Mesothelial cell of epicardium (in vitro differentiated cells): Measurements from ENCODE around the gene DUSP2. TPM values are rescaled to one million over a fixed set of nuclear protein-coding genes. Genes with fewer than 3 reads are reported as not detected.

ENCODE experiments used
- DNase-seq, 2 experiments: peaks; one replicate each; pipeline ENCODE4 v3.0.0; 2021; ENCODE audit warnings: low spot score in 2 of 2; ENCODE audit not compliant: unreplicated experiment in 2 of 2
- H3K27ac Mint-ChIP-seq: 2 replicates; pipeline ENCODE4 v1.8.0; 2021; ENCODE audit warnings: mixed read lengths
- H3K27me3 Mint-ChIP-seq: 2 replicates; pipeline ENCODE4 v1.8.0; 2021; ENCODE audit warnings: low read depth, mixed read lengths
- H3K36me3 Mint-ChIP-seq: 2 replicates; pipeline ENCODE4 v1.8.0; 2021; ENCODE audit warnings: mixed read lengths
- H3K4me1 Mint-ChIP-seq: 2 replicates; pipeline ENCODE4 v1.8.0; 2021; ENCODE audit warnings: mixed read lengths
- H3K4me3 Mint-ChIP-seq: 2 replicates; pipeline ENCODE4 v1.8.0; 2021; ENCODE audit warnings: mild to moderate bottlenecking, moderate library complexity, mixed read lengths
- H3K9me3 Mint-ChIP-seq: 2 replicates; pipeline ENCODE4 v1.8.0; 2021; ENCODE audit warnings: mixed read lengths
- CTCF ChIP-seq: fragments of 200-600 bp; sonication (generic); IDR thresholded peaks from one replicate; pipeline ENCODE4 v1.5.0; 2021; ENCODE audit warnings: antibody characterized with exemption; ENCODE audit not compliant: unreplicated experiment
- total RNA-seq: library from RNA; stranded (reverse); gene quantifications from 3 replicates; pipeline ENCODE4 v1.2.1, GENCODE V29; 2021

The DUSP2 gene
- total RNA-seq, 1 donor from 2014 or later, result 42.7 TPM

- H3K27ac Mint-ChIP-seq, result peak overlapping the region; percentile 26
Measured at GRCh38 chr2:96184989-96185388, 39.7 kb upstream of the DUSP2 start.

GRCh38 chr2:96184188-96184587, 38.9 kb upstream of the DUSP2 start:
- peaks cover 3% of the 10 kb centered on the region for H3K4me1 Mint-ChIP-seq
- peaks cover 30% of the 10 kb centered on the region for H3K36me3 Mint-ChIP-seq
- no peak for TF ChIP-seq CTCF
- DNase-seq, result no peak
- no peak overlapping the region for H3K27ac Mint-ChIP-seq
- H3K4me3 Mint-ChIP-seq, result no peak overlapping the region
- no peaks in the 10 kb centered on the region for H3K27me3 Mint-ChIP-seq
- no peaks in the 10 kb centered on the region for H3K9me3 Mint-ChIP-seq

More at GRCh38 chr2:96184989-96185388, 39.7 kb upstream of the DUSP2 start:
- Mint-ChIP-seq H3K36me3 (peaks cover 31% of the 10 kb centered on the region), H3K9me3 (no peaks in the 10 kb centered on the region), H3K4me3 (no peak overlapping the region), H3K4me1 (no peaks in the 10 kb centered on the region), H3K27me3 (no peaks in the 10 kb centered on the region)
- no peak for TF ChIP-seq CTCF
- DNase-seq, result no peak

- DNase-seq, result no peak
- H3K9me3 Mint-ChIP-seq, result no peaks in the 10 kb centered on the region
- TF ChIP-seq CTCF, result no peak
- peaks cover 8% of the 10 kb centered on the region for H3K27me3 Mint-ChIP-seq
- H3K4me3 Mint-ChIP-seq, result no peak overlapping the region
- H3K36me3 Mint-ChIP-seq, result peaks cover 21% of the 10 kb centered on the region
- H3K4me1 Mint-ChIP-seq, result peaks cover 3% of the 10 kb centered on the region
- H3K27ac Mint-ChIP-seq, result no peak overlapping the region
Measured at GRCh38 chr2:96181529-96181928, 36.3 kb upstream of the DUSP2 start.

- DNase-seq, result no peak
- Mint-ChIP-seq H3K27me3 (peaks cover 12% of the 10 kb centered on the region), H3K9me3 (no peaks in the 10 kb centered on the region), H3K27ac (no peak overlapping the region), H3K36me3 (peaks cover 18% of the 10 kb centered on the region), H3K4me3 (no peak overlapping the region), H3K4me1 (peaks cover 3% of the 10 kb centered on the region)
- TF ChIP-seq CTCF, result no peak
Measured at GRCh38 chr2:96180521-96180920, 35.3 kb upstream of the DUSP2 start.

- H3K4me1 Mint-ChIP-seq, result peaks cover 3% of the 10 kb centered on the region
- peaks cover 13% of the 10 kb centered on the region for H3K36me3 Mint-ChIP-seq
- DNase-seq, result no peak
- no peaks in the 10 kb centered on the region for H3K9me3 Mint-ChIP-seq
- no peak for TF ChIP-seq CTCF
- H3K27me3 Mint-ChIP-seq, result peaks cover 12% of the 10 kb centered on the region
- no peak overlapping the region for H3K4me3 Mint-ChIP-seq
- H3K27ac Mint-ChIP-seq, result no peak overlapping the region
Measured at GRCh38 chr2:96180002-96180401, 34.8 kb upstream of the DUSP2 start.

- no peak overlapping the region for H3K4me3 Mint-ChIP-seq
- DNase-seq, result no peak
- H3K27me3 Mint-ChIP-seq, result peaks cover 12% of the 10 kb centered on the region
- no peak overlapping the region for H3K27ac Mint-ChIP-seq
- no peaks in the 10 kb centered on the region for H3K9me3 Mint-ChIP-seq
- no peaks in the 10 kb centered on the region for H3K36me3 Mint-ChIP-seq
- H3K4me1 Mint-ChIP-seq, result peaks cover 10% of the 10 kb centered on the region
- no peak for TF ChIP-seq CTCF
Measured at GRCh38 chr2:96176661-96177060, 31.4 kb upstream of the DUSP2 start.
